GM12801 (cell line): ENCODE measurements around the gene ACSS3.

Experiments used
- TF ChIP-seq, protein P1 (sequence below): IDR thresholded peaks from one replicate; pipeline ENCODE4 v1.5.1; 2011; ENCODE audit warnings: control low read depth; ENCODE audit not compliant: insufficient read length; ENCODE audit errors: extremely low read depth

The ACSS3 gene

DNA sequence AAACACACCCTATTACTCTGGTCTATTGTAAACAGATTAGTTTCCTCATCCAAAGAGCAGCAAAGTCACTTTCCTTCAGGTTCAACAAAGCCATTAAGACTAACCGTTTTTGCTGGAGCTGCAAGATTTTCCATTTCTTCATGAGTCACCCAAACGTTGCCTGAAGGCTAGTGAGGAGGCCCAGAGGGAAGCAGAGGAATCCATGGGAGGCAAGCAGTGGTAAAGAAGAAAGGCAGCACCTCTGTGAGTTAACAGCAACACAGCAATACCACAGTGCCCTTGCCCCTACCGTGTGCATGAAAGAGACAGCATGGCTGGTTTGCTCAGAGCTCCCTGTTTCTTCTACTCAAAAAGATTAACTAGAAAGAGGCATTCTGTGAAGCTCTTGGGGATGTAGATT, 206.3 kb downstream of the ACSS3 start:
- TF ChIP-seq, protein P1, sequence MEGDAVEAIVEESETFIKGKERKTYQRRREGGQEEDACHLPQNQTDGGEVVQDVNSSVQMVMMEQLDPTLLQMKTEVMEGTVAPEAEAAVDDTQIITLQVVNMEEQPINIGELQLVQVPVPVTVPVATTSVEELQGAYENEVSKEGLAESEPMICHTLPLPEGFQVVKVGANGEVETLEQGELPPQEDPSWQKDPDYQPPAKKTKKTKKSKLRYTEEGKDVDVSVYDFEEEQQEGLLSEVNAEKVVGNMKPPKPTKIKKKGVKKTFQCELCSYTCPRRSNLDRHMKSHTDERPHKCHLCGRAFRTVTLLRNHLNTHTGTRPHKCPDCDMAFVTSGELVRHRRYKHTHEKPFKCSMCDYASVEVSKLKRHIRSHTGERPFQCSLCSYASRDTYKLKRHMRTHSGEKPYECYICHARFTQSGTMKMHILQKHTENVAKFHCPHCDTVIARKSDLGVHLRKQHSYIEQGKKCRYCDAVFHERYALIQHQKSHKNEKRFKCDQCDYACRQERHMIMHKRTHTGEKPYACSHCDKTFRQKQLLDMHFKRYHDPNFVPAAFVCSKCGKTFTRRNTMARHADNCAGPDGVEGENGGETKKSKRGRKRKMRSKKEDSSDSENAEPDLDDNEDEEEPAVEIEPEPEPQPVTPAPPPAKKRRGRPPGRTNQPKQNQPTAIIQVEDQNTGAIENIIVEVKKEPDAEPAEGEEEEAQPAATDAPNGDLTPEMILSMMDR: no peak

DNA sequence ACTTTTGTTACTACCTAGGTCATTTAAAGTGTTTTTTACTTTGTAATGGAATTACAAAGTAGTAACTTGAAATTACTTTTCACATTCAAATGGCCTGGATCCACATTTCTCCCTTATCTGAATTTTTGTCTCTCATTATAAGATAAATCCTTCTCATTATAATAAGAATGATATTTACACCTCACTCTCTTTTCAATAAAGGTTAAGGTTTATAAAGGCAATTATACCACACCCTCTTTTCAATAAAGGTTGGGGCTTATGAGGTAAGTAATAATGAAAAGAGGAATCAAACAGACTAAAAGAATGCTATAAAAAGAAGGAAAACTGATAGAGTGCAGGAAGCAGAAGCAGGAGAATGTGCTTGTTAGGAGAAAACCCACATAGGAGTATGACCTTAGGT, 210.8 kb downstream of the ACSS3 start:
- TF ChIP-seq, protein P1: no peak

GRCh38 chr12:81294325-81295190, 216.7 kb downstream of the ACSS3 start:
- TF ChIP-seq, protein P1: no peak

GRCh38 chr12:81295251-81295650, 217.4 kb downstream of the ACSS3 start:
- TF ChIP-seq, protein P1: no peak

- TF ChIP-seq, protein P1: no peak
Measured at GRCh38 chr12:81296556-81297305, 218.9 kb downstream of the ACSS3 start.

DNA sequence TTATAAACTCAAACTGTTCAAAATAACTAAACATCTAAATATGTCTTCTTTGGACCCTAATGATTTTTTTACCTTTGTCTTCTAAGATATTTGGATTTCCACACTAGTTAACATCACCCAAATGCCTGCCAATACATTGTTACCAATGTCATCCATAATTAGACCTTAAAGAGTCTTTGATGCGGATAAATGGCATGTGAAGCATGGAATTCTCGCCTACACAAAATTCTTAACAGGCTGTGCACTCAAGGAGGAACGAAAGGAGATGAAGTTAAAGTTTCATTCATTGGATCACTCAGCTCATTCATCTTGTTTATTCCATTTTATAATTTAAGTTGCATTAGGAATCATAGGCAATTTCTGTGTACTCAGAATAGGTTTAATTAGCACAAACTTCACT, 219.7 kb downstream of the ACSS3 start:
- TF ChIP-seq, protein P1: no peak

DNA sequence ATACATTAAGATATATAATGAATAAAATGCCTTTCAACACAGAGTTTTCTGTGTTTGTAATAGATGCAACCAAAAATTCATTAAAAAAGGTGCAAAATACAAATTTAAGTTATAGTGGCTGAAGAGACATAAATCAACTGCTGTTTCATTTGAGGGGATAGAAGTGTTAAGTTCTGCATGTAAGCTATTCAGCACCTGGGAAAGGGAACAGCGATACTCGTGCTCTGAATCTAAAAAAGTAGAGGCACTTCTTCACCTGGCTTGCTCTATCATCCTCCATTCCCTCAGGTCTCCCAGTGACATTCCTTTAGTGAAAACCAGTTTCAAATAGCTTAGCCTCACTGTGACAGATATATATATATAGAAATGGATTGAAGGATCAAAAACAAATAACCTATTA, 222.6 kb downstream of the ACSS3 start:
- TF ChIP-seq, protein P1: no peak
